Body of pancreas (tissue), 4 donors: ENCODE measurements around the gene GTPBP4. TPM values are rescaled to one million over a fixed set of nuclear protein-coding genes. Genes with fewer than 3 reads are reported as not detected.

Experiments used
- ATAC-seq: fragments of 150-250 bp; one replicate; pipeline ENCODE4 v1.9.1; 2016
- DNase-seq, 4 donors: peaks; one replicate each; pipeline ENCODE4 v3.0.0-alpha.2; 2019
- H3K27ac ChIP-seq, 4 donors: fragments of 200-600 bp; sonication (generic); 1 replicate in 3 of 4; 2 replicates in 1 of 4; pipeline versions ENCODE4 v1.5.1 to v1.6.1; 2016 to 2019; ENCODE audit warnings: mild to moderate bottlenecking in 1 of 4, mixed read lengths in 1 of 4, moderate library complexity in 1 of 4
- H3K27me3 ChIP-seq, 2 donors: fragments of 200-600 bp; sonication (generic); one replicate each; pipeline ENCODE4 v1.6.0; 2016; ENCODE audit warnings: mild to moderate bottlenecking in 1 of 2
- H3K36me3 ChIP-seq, 2 donors: fragments of 200-600 bp; sonication (generic); replicated peaks in 1 of 2; 2 replicates each; pipeline ENCODE4 v1.5.1; 2016; ENCODE audit warnings: low read depth in 2 of 2; ENCODE audit not compliant: insufficient read depth in 1 of 2
- H3K4me1 ChIP-seq: fragments of 200-600 bp; sonication (generic); one replicate; pipeline ENCODE4 v1.6.0; 2016
- H3K4me3 ChIP-seq, 2 donors: fragments of 200-600 bp; sonication (generic); 1 replicate in 1 of 2; 2 replicates in 1 of 2; pipeline ENCODE4 v1.5.1; 2016 to 2019
- H3K9me3 ChIP-seq, 3 donors: fragments of 200-600 bp; sonication (generic); 1 replicate in 2 of 3; 2 replicates in 1 of 3; pipeline ENCODE4 v1.5.1; 2016
- CTCF ChIP-seq, 7 experiments: fragments of 450-650 bp in 4 of 7; fragments of 200-600 bp in 3 of 7; sonication (generic) in 3 of 7; IDR thresholded peaks; one replicate each; pipeline ENCODE4 v1.5.1; 2016 to 2019; ENCODE audit warnings: antibody characterized with exemption in 7 of 7
- POLR2A ChIP-seq, 3 donors: fragments of 450-650 bp; IDR thresholded peaks; one replicate each; pipeline ENCODE4 v1.6.1; 2016; ENCODE audit warnings: antibody characterized with exemption in 3 of 3, mild to moderate bottlenecking in 2 of 3
- WGBS, 2 donors: methylation state at CpG; one replicate each; pipeline ENCODE4 v1.1.5; 2017; 5-methylcytosine and 5-hydroxymethylcytosine counted together
- intact Hi-C: fragments of 100-400 bp; cut with DNase I; formaldehyde crosslinking; loops from one replicate; pipeline ENCODE4 v1.15.1; 2023
- total RNA-seq, 2 donors: library from RNA; depleted of rRNA; stranded (reverse); fragments of >200 nt; gene quantifications; one replicate each; pipeline ENCODE4 v1.1.0, GENCODE V29; 2016

GTPBP4 gene
- total RNA-seq, 2 donors from 2014 or later: 8.3 to 20.4 TPM

GRCh38 chr10:1049425-1049958 lies 61.3 kb downstream of the GTPBP4 start:
- no peaks in the 10 kb centered on the region for H3K9me3 ChIP-seq
- H3K27me3 ChIP-seq: no peaks in the 10 kb centered on the region
- TF ChIP-seq CTCF (IDR thresholded peaks at IDR 0.05) (no peak), POLR2A (IDR thresholded peaks at IDR 0.05) (no peak)
- intact Hi-C loops: no loop called here
- peak; percentile 0 for ATAC-seq
- peaks cover 64% of the 10 kb centered on the region for H3K4me1 ChIP-seq
- no peaks in the 10 kb centered on the region for H3K36me3 ChIP-seq
- DNase-seq: no peak
- H3K4me3 ChIP-seq: peak overlapping the region; percentile 41 to 68
- peak overlapping the region; percentile 96 to 100 (median 99) for H3K27ac ChIP-seq
- 1 to 2% methylated on average over 26 to 34 of the region's 34 CpGs for WGBS, 2 donors

GRCh38 chr10:1050145-1050544 lies 61.9 kb downstream of the GTPBP4 start:
- ATAC-seq (no peak), DNase-seq (peak in 1 of 4 donors; percentile 31)
- WGBS, 2 donors: 20 to 23% methylated on average over 5 of the region's 5 CpGs
- Histone ChIP-seq H3K9me3 (no peaks in the 10 kb centered on the region), H3K36me3 (no peaks in the 10 kb centered on the region), H3K4me1 (peaks cover 64% of the 10 kb centered on the region), H3K4me3 (peak overlapping the region in 1 of 2 donors; percentile 41), H3K27me3 (no peaks in the 10 kb centered on the region), H3K27ac (peak overlapping the region in 3 of 4 donors; percentile 96 to 100 (median 99))
- TF ChIP-seq CTCF (IDR thresholded peaks at IDR 0.05) (no peak), POLR2A (IDR thresholded peaks at IDR 0.05) (no peak)
- intact Hi-C loops: no loop called here

GRCh38 chr10:1050554-1050953 lies 62.3 kb downstream of the GTPBP4 start:
- DNase-seq (peak in 1 of 4 donors; percentile 20), ATAC-seq (no peak)
- H3K9me3 ChIP-seq: no peaks in the 10 kb centered on the region
- TF ChIP-seq CTCF (IDR thresholded peaks at IDR 0.05) (no peak), POLR2A (IDR thresholded peaks at IDR 0.05) (no peak)
- H3K36me3 ChIP-seq: no peaks in the 10 kb centered on the region
- H3K27me3 ChIP-seq: no peaks in the 10 kb centered on the region
- H3K4me3 ChIP-seq: no peak overlapping the region
- peaks cover 63% of the 10 kb centered on the region for H3K4me1 ChIP-seq
- intact Hi-C loops: no loop called here
- WGBS, 2 donors: 43 to 57% methylated on average over 4 of the region's 4 CpGs
- peak overlapping the region in 1 of 4 donors; percentile 100 for H3K27ac ChIP-seq

- no peaks in the 10 kb centered on the region for H3K27me3 ChIP-seq
- H3K4me3 ChIP-seq: no peak overlapping the region
- ATAC-seq: no peak
- DNase-seq: no peak
- no peaks in the 10 kb centered on the region for H3K36me3 ChIP-seq
- H3K4me1 ChIP-seq: peaks cover 64% of the 10 kb centered on the region
- no peak overlapping the region for H3K27ac ChIP-seq
- WGBS, 2 donors: 56 to 66% methylated on average over 6 of the region's 6 CpGs
- intact Hi-C loops: no loop called here
- no peaks in the 10 kb centered on the region for H3K9me3 ChIP-seq
- TF ChIP-seq POLR2A (IDR thresholded peaks at IDR 0.05) (no peak), CTCF (IDR thresholded peaks at IDR 0.05) (no peak)
Measured at GRCh38 chr10:1054684-1055083, 66.5 kb downstream of the GTPBP4 start.
